ENCODE measurements around the gene SPEM3.
"Not testable (repeated sequence)": the region's sequence is repeated elsewhere in the genome, so short reads cannot be mapped to it uniquely, and the experiment has no call there.

Gene SPEM3

DNA sequence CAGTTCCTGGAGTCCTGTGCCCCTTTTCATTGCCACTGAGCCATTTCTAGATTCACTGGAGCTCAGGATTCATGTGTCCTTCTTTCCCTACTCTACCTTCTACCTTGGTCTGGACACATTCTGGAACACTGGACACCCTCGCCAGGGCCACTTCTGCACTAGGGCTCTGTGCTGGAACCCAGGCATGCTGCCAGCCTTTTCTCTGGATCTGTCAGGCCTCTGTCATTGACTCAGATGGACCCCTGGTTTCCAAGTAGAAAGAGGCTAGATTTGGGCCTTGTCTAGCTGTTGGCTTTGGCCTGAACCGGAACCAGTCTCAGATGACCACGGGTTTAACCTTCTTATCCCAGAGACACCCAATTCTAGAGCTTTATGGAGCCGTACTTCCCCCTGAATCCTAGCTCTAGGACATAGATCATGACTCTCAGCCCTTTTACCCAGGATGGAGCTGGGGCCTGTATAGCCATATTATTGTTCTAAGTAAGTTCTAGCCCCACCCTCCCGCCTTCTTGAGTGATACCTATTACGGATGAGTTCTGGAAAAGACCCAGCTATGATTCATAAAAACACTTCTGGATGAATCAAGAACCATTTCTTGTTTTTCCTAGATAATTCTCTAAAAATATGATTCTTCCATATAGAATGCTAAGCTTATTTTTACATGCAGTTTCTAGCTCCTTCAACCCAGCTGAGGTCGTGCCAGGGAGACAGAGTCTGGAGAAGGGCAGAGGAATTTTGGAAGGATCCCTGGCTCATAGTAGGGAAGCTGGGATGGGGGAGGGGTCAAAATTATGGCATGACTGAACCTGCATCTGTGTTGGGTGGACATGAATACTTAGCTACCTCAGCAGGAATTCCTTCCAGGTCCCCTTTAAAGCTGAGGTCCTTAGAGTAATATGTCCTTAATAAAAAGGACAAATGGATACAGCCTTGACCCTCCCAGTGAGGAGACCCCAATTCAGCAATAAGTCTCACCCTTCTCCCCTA lies 15.1 kb downstream of the SPEM3 start:
- DNase-seq, result no peak

DNA sequence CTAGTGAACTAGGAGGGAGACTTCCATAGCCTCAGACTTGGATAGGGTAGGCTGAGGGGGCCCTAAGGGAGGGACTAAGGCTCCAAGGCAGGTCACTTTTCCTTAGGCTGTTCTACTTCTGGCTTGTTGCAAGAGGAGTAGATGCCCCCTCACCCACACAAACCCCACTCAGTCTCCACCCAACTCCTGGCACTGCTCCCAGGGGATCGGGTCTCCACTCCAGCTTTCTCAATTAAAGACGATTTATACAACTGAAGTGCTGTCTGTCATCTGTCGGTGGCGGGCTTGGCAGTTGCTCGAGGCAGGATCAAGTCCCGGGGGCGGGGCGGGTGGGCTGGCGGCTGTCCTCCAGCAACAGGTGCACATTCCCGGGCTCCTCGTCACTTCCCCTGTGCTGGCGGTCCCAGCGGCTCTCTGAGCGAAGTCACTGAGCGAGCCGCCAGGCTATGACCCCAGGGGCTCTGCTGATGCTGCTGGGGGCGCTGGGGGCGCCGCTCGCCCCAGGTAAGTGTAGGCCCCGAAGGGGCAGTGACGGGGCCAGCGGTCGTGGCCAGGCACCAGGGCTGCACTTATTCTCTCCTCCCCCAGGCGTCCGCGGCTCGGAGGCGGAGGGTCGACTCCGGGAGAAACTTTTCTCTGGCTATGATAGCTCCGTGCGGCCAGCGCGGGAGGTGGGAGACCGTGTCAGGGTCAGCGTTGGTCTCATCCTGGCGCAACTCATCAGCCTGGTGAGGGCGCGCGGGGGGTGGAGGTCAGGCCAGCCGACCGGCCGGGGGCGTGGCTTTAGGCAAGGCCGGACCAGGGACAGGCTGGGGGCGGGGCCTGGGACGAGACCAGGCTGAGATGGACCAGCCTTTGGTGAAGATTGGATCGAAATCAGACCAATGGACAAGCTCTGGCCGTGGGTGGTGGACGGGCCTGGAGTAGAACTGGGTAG lies 16.3 kb downstream of the SPEM3 start, which contains the start of gene CHRNB1:
Gene CHRNB1 (plus strand): TSS at position 380 of the 937 bp plus-strand sequence. CDS start 67 bp downstream, at position 447.
- no peak for DNase-seq

- peak in 2 of 5 experiments; percentile 31 to 56 for DNase-seq
These were observed 16.9 kb downstream of the SPEM3 start for GRCh38 chr17:7445619-7445968.

- DNase-seq, result no peak
These were observed 19.8 kb downstream of the SPEM3 start for GRCh38 chr17:7448461-7448860.

DNA sequence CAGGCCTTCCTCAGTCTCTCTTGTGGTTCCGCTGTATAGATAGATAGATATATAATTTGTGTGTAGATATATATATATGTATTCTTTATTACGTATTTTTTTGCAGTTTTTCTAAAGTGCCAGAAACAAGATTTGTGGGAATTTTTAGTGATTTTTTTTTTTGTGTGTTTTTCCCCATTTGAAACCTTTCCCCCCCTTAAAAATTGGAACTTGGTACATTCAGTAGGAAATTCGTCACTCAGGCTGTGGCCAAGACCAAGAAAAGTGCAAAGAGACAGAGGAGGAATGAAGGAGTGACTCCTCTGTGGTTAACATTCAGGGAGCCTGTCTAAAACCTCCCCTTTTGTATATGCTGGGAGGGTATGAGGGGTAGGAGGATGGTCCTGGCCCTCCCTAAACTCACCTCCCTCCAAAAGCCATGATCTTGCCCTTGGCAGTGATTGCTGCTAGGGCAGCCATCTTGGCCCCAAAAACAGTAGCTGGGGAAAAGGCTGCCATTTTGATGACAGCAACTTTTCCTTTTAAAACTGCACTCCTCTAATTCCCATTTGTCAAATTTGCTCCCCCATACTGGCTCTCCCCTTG lies 31.4 kb downstream of the SPEM3 start:
- DNase-seq, result no peak

GRCh38 chr17:7460850-7461660 lies 32.4 kb downstream of the SPEM3 start:
- DNase-seq, result no peak

- no peak for DNase-seq
These were observed 34.1 kb downstream of the SPEM3 start for GRCh38 chr17:7462474-7463371.

GRCh38 chr17:7463372-7463846 lies 34.8 kb downstream of the SPEM3 start:
- no peak for DNase-seq

GRCh38 chr17:7464081-7464480 lies 35.4 kb downstream of the SPEM3 start:
- no peak for DNase-seq

- DNase-seq, result no peak
These were observed 37.1 kb downstream of the SPEM3 start for GRCh38 chr17:7465597-7466275.

DNA sequence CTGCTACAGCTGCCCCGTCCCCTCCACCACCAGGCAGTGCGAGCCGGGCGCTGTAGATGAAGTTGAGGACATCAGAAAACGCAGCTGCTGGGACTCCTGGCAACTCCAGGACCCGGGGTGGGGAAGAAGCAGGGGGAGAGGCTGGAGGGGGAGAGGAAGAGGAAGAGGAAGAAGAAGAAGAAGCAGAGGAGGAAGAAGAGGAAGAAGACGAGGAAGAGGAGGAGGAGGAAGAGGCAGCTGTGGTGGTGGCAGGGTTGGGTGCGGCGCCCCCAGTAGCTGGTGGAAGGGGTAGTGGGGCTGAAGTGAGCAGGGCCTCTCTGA lies 37.6 kb downstream of the SPEM3 start:
- DNase-seq, result no peak

- DNase-seq, result no peak
These were observed 38.1 kb downstream of the SPEM3 start for GRCh38 chr17:7466639-7467341.

DNA sequence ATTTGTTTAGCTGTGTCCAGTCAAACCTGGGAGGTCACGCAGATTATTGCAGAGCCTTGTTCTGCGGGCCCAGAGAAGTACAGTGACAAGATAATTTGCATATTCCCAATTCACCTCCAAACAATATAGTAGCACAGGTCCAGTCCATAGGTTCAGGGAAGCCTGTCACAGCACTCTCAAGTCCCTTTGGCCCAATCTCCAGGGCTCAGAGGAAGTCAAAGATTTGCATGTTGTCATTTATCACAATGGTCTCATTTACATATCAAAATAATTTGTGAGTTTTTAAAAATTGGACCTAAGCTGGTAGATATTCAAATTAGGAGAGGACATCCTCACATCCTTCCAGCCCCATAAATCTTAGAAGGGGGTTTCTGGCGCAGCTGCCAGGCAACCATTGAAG lies 38.8 kb downstream of the SPEM3 start:
- DNase-seq, result no peak

GRCh38 chr17:7468290-7468689 lies 39.6 kb downstream of the SPEM3 start:
- no peak for DNase-seq

DNA sequence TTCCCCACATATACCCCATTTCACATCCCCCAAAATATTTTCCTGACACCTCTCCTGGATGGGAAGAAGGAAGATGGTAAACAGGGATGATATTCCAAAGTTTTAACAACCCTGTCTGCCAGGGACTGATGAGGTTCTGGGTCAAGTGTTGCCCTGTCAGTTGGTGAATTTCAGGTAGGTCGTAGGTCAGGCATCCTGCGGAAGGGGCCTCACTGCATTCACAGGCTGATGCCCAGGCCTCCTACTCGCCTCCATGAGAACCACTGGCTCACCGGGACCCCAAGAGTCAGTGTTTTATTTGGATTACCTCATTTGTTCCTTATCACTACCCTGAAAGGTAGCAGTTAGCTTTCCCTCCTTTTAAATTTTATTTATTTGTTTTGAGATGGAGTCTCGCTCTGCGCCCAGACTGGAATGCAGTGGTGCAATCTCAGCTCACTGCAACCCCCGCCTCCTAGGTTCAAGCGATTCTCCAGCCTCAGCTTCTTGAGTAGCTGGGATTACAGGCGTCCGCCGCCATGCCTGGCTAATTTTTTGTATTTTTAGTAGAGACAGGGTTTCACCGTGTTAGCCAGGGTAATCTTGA lies 40.2 kb downstream of the SPEM3 start:
- DNase-seq, result no peak

DNA sequence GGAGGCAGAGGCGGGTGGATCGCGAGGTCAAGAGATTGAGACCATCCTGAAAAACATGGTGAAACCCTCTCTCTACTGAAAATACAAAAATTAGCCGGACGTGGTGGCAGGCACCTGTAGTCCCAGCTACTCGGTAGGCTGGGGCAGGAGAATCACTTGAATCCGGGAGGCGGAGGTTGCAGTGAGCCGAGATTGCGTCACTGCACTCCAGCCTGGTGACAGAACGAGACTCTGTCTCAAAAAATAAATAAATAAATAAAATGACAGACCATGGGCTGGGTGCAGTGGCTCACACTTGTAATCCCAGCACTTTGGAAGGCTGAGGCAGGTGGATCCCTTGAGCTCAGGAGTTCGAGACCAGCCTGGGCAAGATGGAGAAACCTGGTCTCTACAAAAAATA lies 41.2 kb downstream of the SPEM3 start:
- DNase-seq, result not testable (repeated sequence)

DNA sequence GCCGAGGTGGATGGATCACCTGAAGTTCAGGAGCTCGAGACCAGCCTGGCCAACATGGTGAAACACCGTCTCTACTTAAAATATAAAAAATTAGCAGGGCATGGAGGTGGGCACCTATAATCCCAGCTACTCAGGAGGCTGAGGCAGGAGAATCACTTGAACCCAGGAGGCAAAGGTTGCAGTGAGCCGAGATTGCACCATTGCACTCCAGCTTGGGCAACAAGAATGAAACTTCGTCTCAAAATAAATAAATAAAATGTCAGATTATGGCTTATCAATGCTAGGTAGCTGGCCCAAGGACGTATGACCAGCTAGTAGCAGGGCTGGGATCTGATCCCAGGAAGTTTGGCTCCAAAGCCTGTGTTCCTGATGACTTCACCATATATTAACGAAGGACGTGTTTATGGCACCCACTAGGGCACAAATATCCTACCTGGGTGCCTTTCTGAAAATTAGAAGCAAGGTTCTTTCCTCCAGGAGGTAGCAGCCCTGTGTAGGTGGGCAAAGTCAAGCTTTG lies 41.9 kb downstream of the SPEM3 start:
- DNase-seq, result not testable (repeated sequence)

DNA sequence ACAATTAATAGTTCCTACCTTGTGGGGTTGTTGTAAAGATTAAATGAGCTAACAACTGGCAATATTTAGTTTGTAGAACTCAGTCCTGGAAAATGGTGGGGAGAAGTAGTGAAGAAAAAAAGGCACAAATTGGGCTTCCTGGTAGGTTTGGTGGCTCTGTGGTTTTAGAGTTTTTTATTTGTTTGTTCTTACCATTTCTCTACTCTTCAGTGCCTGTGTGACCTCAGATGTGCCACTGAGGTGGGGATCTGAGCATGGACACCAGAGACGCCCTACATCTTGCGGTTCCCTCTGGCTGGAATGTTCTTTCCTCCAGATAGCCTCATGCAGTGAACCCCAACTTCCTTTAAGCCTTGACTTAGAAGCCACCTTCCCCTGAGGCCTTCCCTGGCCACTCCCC lies 43.1 kb downstream of the SPEM3 start:
- DNase-seq, result no peak

- not testable (repeated sequence) for DNase-seq
These were observed 46.1 kb downstream of the SPEM3 start for GRCh38 chr17:7474767-7475166.

Data from T-helper 2 cell (primary cell).